ENCODE measurements around the gene FCER2. TPM values are rescaled to one million over a fixed set of nuclear protein-coding genes. Genes with fewer than 3 reads are reported as not detected.
"Not testable (repeated sequence)": the region's sequence is repeated elsewhere in the genome, so short reads cannot be mapped to it uniquely, and the experiment has no call there.

The FCER2 gene
- total RNA-seq, 2 experiments from 2014 or later, result 3.3 to 4.6 TPM

GRCh38 chr19:7644550-7644877, 57.4 kb downstream of the FCER2 start:
- Histone ChIP-seq H3K36me3 (ENCODE audit: insufficient read depth, low read length) (no peaks in the 10 kb centered on the region), H4K20me1 (ENCODE audit: insufficient read depth, low read length) (no peaks in the 10 kb centered on the region), H2AFZ (ENCODE audit: low read length) (no peak overlapping the region), H3K27ac (ENCODE audit: low read depth, low read length, poor library complexity, severe bottlenecking) (no peak overlapping the region), H3K79me2 (ENCODE audit: insufficient read depth, low read depth, low read length) (no peaks in the 10 kb centered on the region), H3K4me3 (ENCODE audit: low read depth, low read length, poor library complexity, severe bottlenecking) (no peak overlapping the region), H3K4me1 (ENCODE audit: insufficient read depth, low read length, poor library complexity, severe bottlenecking) (no peaks in the 10 kb centered on the region), H3K9me2 (ENCODE audit: insufficient read depth, low read length) (no peaks in the 10 kb centered on the region), H3K4me2 (ENCODE audit: low read length) (no peak overlapping the region), H3K9me3 (ENCODE audit: low read length) (no peaks in the 10 kb centered on the region)
- no peak for DNase-seq (ENCODE audit: low spot score)
- BruUV-seq (replicated peaks), result no TSS peak
- no peak for TF ChIP-seq EZH2phosphoT487 (IDR thresholded peaks at IDR 0.05; ENCODE audit: borderline replicate concordance, low read depth, low read length)
- no peak for TF ChIP-seq CTCF (conservative IDR thresholded peaks at IDR 0.05; ENCODE audit: low read length)
- POLR2A ChIA-PET, result no interaction called here
- intact Hi-C loops (cut with micrococcal nuclease; ENCODE audit: unreplicated experiment), result no loop called here
- CTCF ChIA-PET (ENCODE audit: unreplicated experiment), result no interaction called here

GRCh38 chr19:7643629-7644549, 58.0 kb downstream of the FCER2 start:
- H3K79me2 ChIP-seq (ENCODE audit: insufficient read depth, low read depth, low read length); H3K9me2 ChIP-seq (ENCODE audit: insufficient read depth, low read length); H3K9me3 ChIP-seq (ENCODE audit: low read length); H3K36me3 ChIP-seq (ENCODE audit: insufficient read depth, low read length); H3K4me3 ChIP-seq (ENCODE audit: low read depth, low read length, poor library complexity, severe bottlenecking); H4K20me1 ChIP-seq (ENCODE audit: insufficient read depth, low read length); H2AFZ ChIP-seq (ENCODE audit: low read length); BruUV-seq (replicated peaks); H3K27ac ChIP-seq (ENCODE audit: low read depth, low read length, poor library complexity, severe bottlenecking); H3K4me2 ChIP-seq (ENCODE audit: low read length); intact Hi-C loops (cut with micrococcal nuclease; ENCODE audit: unreplicated experiment); H3K4me1 ChIP-seq (ENCODE audit: insufficient read depth, low read length, poor library complexity, severe bottlenecking): not testable (repeated sequence)
- ChIA-PET CTCF (ENCODE audit: unreplicated experiment) (interaction anchor here (0.6 kb wide), 1 partner anchor 9 kb away, joined by 3 read pairs; no protein-coding TSS in a partner anchor), POLR2A (interaction anchor here (0.6 to 0.8 kb wide), 3 partner anchors 10 to 99 kb away, joined by 3 to 4 read pairs (median 3); no protein-coding TSS in a partner anchor)
- peak; percentile 67 for DNase-seq (ENCODE audit: low spot score)

- Histone ChIP-seq H3K4me3 (ENCODE audit: low read depth, low read length, poor library complexity, severe bottlenecking) (no peak overlapping the region), H4K20me1 (ENCODE audit: insufficient read depth, low read length) (no peaks in the 10 kb centered on the region), H3K4me2 (ENCODE audit: low read length) (no peak overlapping the region), H3K79me2 (ENCODE audit: insufficient read depth, low read depth, low read length) (no peaks in the 10 kb centered on the region), H3K9me3 (ENCODE audit: low read length) (no peaks in the 10 kb centered on the region), H2AFZ (ENCODE audit: low read length) (no peak overlapping the region), H3K36me3 (ENCODE audit: insufficient read depth, low read length) (no peaks in the 10 kb centered on the region), H3K9me2 (ENCODE audit: insufficient read depth, low read length) (no peaks in the 10 kb centered on the region), H3K27ac (ENCODE audit: low read depth, low read length, poor library complexity, severe bottlenecking) (no peak overlapping the region), H3K4me1 (ENCODE audit: insufficient read depth, low read length, poor library complexity, severe bottlenecking) (peaks cover 2% of the 10 kb centered on the region)
- ChIA-PET CTCF (ENCODE audit: unreplicated experiment) (no interaction called here), POLR2A (no interaction called here)
- no TSS peak for BruUV-seq (replicated peaks)
- no peak for DNase-seq (ENCODE audit: low spot score)
- TF ChIP-seq CTCF (conservative IDR thresholded peaks at IDR 0.05; ENCODE audit: low read length) (no peak), EZH2phosphoT487 (IDR thresholded peaks at IDR 0.05; ENCODE audit: borderline replicate concordance, low read depth, low read length) (no peak)
- intact Hi-C loops (cut with micrococcal nuclease; ENCODE audit: unreplicated experiment), result no loop called here
Measured at GRCh38 chr19:7643031-7643415, 58.9 kb downstream of the FCER2 start.

All from OCI-LY7 (cell line).